HEK293 (cell line): ENCODE results near the gene LELP1.

Experiments
- HOXD13 ChIP-seq: sonication (generic); formaldehyde crosslinking; IDR thresholded peaks from 2 replicates; pipeline ENCODE4 v1.8.0; 2022; ENCODE audit warnings: missing genetic modification reagents, borderline replicate concordance
- KLF7 ChIP-seq: fragments of 450-650 bp; formaldehyde crosslinking; IDR thresholded peaks from 2 replicates; pipeline ENCODE4 v1.5.1; 2016; ENCODE audit warnings: missing biosample characterization, missing genetic modification characterization, borderline replicate concordance
- YY1 ChIP-seq: fragments of 450-650 bp; formaldehyde crosslinking; IDR thresholded peaks from 2 replicates; pipeline ENCODE4 v1.5.1; 2018; ENCODE audit warnings: missing biosample characterization, missing genetic modification characterization
- ZNF121 ChIP-seq: fragments of 450-650 bp; formaldehyde crosslinking; IDR thresholded peaks from 2 replicates; pipeline ENCODE4 v1.5.1; 2016; ENCODE audit warnings: missing biosample characterization, missing genetic modification characterization
- ZNF202 ChIP-seq: fragments of 450-650 bp; formaldehyde crosslinking; IDR thresholded peaks from 2 replicates; pipeline ENCODE4 v1.5.1; 2016; ENCODE audit warnings: missing biosample characterization, missing genetic modification characterization, borderline replicate concordance
- ZNF677 ChIP-seq: fragments of 450-650 bp; IDR thresholded peaks from 2 replicates; pipeline ENCODE4 v1.5.0; 2018; ENCODE audit warnings: missing biosample characterization, mild to moderate bottlenecking, missing genetic modification characterization, moderate library complexity
- TF ChIP-seq, protein P1 (sequence below): fragments of 450-650 bp; formaldehyde crosslinking; IDR thresholded peaks from 2 replicates; pipeline ENCODE4 v1.5.1; 2016; ENCODE audit warnings: missing biosample characterization, missing genetic modification characterization
- TF ChIP-seq, protein P2 (sequence below): sonication (generic); formaldehyde crosslinking; IDR thresholded peaks from 2 replicates; pipeline ENCODE4 v1.8.1; 2022; ENCODE audit warnings: mild to moderate bottlenecking, moderate library complexity, missing genetic modification reagents

DNA sequence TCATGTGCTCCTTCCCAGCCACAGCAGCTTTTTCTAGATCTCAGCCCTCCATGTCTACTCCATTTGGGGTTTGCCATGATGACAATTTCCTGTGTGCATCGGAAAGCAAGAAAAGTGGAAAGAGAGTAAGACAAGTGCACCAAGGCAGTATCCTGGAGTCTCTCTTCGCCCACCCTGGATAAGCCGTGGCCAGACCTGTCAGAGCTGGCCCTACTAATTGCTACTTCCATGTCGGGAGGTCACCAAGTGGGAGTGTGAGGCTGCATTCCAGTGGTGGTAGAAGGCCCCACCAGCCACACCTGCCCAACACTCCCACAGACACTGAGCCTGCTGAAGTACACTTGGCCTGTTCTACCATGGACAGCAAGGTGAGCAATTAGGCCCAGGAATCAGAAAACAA is 42.2 kb downstream of the LELP1 start:
- TF ChIP-seq YY1: no peak
- TF ChIP-seq HOXD13 (CRISPR knock-in tag): no peak
- no peak for TF ChIP-seq ZNF121 (tag by site-specific recombination)
- TF ChIP-seq, protein P1, sequence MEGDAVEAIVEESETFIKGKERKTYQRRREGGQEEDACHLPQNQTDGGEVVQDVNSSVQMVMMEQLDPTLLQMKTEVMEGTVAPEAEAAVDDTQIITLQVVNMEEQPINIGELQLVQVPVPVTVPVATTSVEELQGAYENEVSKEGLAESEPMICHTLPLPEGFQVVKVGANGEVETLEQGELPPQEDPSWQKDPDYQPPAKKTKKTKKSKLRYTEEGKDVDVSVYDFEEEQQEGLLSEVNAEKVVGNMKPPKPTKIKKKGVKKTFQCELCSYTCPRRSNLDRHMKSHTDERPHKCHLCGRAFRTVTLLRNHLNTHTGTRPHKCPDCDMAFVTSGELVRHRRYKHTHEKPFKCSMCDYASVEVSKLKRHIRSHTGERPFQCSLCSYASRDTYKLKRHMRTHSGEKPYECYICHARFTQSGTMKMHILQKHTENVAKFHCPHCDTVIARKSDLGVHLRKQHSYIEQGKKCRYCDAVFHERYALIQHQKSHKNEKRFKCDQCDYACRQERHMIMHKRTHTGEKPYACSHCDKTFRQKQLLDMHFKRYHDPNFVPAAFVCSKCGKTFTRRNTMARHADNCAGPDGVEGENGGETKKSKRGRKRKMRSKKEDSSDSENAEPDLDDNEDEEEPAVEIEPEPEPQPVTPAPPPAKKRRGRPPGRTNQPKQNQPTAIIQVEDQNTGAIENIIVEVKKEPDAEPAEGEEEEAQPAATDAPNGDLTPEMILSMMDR (tag by site-specific recombination): no peak
- TF ChIP-seq ZNF677 (tag by site-specific recombination): no peak
- TF ChIP-seq KLF7: no peak
- TF ChIP-seq, protein P2, sequence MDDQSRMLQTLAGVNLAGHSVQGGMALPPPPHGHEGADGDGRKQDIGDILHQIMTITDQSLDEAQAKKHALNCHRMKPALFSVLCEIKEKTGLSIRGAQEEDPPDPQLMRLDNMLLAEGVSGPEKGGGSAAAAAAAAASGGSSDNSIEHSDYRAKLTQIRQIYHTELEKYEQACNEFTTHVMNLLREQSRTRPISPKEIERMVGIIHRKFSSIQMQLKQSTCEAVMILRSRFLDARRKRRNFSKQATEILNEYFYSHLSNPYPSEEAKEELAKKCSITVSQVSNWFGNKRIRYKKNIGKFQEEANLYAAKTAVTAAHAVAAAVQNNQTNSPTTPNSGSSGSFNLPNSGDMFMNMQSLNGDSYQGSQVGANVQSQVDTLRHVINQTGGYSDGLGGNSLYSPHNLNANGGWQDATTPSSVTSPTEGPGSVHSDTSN (CRISPR knock-in tag): no peak
- no peak for TF ChIP-seq ZNF202 (tag by site-specific recombination)
